BLaER1 (cell line): ENCODE results near the gene PALLD.
A peak's percentile ranks its signal among the peaks of the same experiment; 100 is the strongest.

Source experiments
- H3K27ac ChIP-seq: shearing (Covaris generic); formaldehyde crosslinking; 2 replicates; pipeline ENCODE4 v1.8.1; 2022
- H3K27me3 ChIP-seq: shearing (Covaris generic); formaldehyde crosslinking; 2 replicates; pipeline ENCODE4 v1.8.1; 2022
- H3K36me3 ChIP-seq: shearing (Covaris generic); formaldehyde crosslinking; 2 replicates; pipeline ENCODE4 v1.8.1; 2022
- H3K4me1 ChIP-seq: shearing (Covaris generic); formaldehyde crosslinking; 2 replicates; pipeline ENCODE4 v1.8.1; 2022
- H3K4me2 ChIP-seq: shearing (Covaris generic); formaldehyde crosslinking; 2 replicates; pipeline ENCODE4 v1.8.1; 2022
- H3K4me3 ChIP-seq: shearing (Covaris generic); formaldehyde crosslinking; 2 replicates; pipeline ENCODE4 v1.8.1; 2022
- H3K9ac ChIP-seq: shearing (Covaris generic); formaldehyde crosslinking; 2 replicates; pipeline ENCODE4 v1.8.1; 2022
- H3K9me3 ChIP-seq: shearing (Covaris generic); formaldehyde crosslinking; 2 replicates; pipeline ENCODE4 v1.8.1; 2022
- H4K20me1 ChIP-seq: shearing (Covaris generic); formaldehyde crosslinking; 2 replicates; pipeline ENCODE4 v1.8.1; 2022
- Cebpa-rat ChIP-seq: shearing (Covaris generic); IDR thresholded peaks from 2 replicates; pipeline ENCODE4 v1.8.1; 2022

Gene PALLD

GRCh38 chr4:168705121-168705520, 208.3 kb downstream of the PALLD start:
- Histone ChIP-seq H4K20me1 (no peaks in the 10 kb centered on the region), H3K9me3 (no peaks in the 10 kb centered on the region), H3K4me2 (no peak overlapping the region), H3K4me1 (no peaks in the 10 kb centered on the region), H3K27ac (no peak overlapping the region), H3K4me3 (no peak overlapping the region), H3K36me3 (no peaks in the 10 kb centered on the region), H3K27me3 (no peaks in the 10 kb centered on the region), H3K9ac (no peak overlapping the region)
- no peak for TF ChIP-seq Cebpa-rat

DNA sequence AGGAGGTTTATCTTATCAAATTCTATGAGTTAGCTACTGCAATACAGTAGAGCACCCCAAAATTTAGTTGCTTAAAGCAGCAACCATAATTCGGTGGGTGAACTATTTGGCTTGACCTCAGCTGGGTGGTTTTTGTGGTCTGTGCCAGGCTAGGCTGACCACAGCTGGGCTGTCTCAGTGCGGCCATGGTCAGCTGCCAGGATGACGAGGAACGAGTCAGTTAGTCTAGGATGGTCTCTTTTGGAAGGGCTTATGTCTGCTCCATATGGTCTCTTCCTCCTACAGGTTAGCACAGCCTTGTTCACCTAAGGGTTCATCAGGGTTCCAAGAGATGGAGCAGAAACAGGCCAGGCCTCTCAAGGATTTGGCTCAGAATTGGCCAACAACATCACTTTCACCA, 210.4 kb downstream of the PALLD start:
- Histone ChIP-seq H3K9ac (no peak overlapping the region), H3K4me3 (no peak overlapping the region), H3K4me2 (no peak overlapping the region), H4K20me1 (no peaks in the 10 kb centered on the region), H3K9me3 (no peaks in the 10 kb centered on the region), H3K27me3 (no peaks in the 10 kb centered on the region), H3K27ac (no peak overlapping the region), H3K4me1 (peaks cover 15% of the 10 kb centered on the region), H3K36me3 (no peaks in the 10 kb centered on the region)
- TF ChIP-seq Cebpa-rat: no peak

- H3K4me1 ChIP-seq: peaks cover 20% of the 10 kb centered on the region
- no peaks in the 10 kb centered on the region for H3K27me3 ChIP-seq
- H3K9ac ChIP-seq: no peak overlapping the region
- H3K36me3 ChIP-seq: no peaks in the 10 kb centered on the region
- TF ChIP-seq Cebpa-rat: no peak
- no peak overlapping the region for H3K4me2 ChIP-seq
- no peaks in the 10 kb centered on the region for H3K9me3 ChIP-seq
- H3K4me3 ChIP-seq: no peak overlapping the region
- H4K20me1 ChIP-seq: no peaks in the 10 kb centered on the region
- no peak overlapping the region for H3K27ac ChIP-seq
Measured at GRCh38 chr4:168708108-168708507, 211.3 kb downstream of the PALLD start.

GRCh38 chr4:168710353-168710946, 213.6 kb downstream of the PALLD start:
- TF ChIP-seq Cebpa-rat: no peak
- H3K27me3 ChIP-seq: no peaks in the 10 kb centered on the region
- 0 out of 2 replicates have a peak overlapping the region, but pooled peaks have one; percentile 67 for H3K4me2 ChIP-seq
- H3K4me3 ChIP-seq: no peak overlapping the region
- H3K9ac ChIP-seq: no peak overlapping the region
- H3K9me3 ChIP-seq: no peaks in the 10 kb centered on the region
- no peaks in the 10 kb centered on the region for H4K20me1 ChIP-seq
- no peak overlapping the region for H3K27ac ChIP-seq
- peaks cover 20% of the 10 kb centered on the region for H3K4me1 ChIP-seq
- H3K36me3 ChIP-seq: no peaks in the 10 kb centered on the region

DNA sequence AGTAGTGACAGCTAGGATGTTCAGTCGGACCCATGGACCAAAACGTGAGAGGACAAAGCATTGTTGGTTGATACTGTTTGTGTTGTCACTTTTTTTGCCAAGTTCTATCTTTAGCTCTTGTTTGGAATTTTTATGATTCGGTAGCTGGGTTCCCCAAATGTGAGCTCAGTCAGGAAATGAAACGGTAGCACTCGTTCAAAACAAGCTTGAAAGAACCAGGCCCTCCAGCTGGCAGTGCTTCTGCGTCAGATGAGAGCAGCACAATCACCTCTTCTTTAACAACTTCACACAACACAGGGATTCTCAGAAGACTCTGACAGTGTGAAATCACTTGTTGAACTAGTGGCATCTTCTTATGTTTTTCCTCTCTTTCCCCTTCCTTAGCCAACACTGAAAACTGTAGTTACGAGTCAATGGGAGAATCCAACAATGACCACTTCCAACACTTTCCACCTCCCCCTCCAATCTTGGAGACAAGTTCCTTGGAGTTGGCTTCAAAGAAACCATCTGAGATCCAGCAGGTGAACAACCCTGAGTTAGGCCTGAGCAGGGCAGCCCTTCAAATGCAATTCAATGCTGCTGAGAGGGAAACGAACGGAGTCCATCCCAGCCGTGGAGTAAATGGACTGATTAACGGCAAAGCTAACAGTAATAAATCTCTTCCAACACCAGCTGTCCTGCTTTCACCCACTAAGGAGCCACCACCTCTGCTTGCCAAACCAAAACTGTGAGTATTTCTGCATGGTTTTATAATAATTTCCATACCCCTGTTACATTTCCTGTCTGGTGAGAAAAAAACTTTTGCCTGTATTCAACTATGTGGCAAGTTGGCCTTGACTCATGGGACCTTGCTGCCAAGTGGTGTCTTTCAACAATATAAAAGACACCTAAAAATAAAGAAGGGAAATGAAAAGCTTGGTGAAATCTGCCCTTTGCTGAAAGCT, 214.6 kb downstream of the PALLD start:
- Histone ChIP-seq H3K27ac (no peak overlapping the region; the same call in 1 of the 2 replicates), H4K20me1 (no peaks in the 10 kb centered on the region), H3K4me3 (no peak overlapping the region), H3K4me2 (peak overlapping the region; percentile 67), H3K4me1 (peaks cover 20% of the 10 kb centered on the region), H3K27me3 (no peaks in the 10 kb centered on the region), H3K36me3 (no peaks in the 10 kb centered on the region), H3K9me3 (no peaks in the 10 kb centered on the region), H3K9ac (no peak overlapping the region)
- no peak for TF ChIP-seq Cebpa-rat

DNA sequence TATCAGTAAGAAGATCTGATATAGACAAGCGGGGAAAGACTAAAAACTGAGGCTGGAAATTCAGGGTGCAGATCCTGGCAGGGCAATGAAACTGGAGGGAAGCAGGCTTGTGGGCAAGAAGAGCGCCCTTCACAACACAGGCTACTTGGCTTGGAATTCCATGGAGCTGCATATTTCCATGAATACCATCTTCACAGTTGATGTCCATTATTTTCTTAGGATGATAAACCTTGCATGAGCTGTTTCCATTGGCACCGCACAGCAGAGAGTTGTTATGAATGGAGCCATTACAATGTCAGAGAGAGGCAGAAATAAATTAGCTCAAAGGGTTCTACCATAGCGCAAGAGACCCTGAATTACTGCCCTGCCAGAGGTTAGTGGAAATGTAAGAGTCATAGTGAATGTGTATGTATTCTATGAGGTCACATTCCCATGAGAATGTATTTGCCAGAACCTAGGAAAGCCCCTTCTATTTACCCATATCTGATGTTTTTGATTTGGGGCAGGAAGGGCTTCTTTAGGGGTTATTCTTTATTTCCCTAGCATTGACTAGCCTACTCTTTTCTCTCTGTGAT, 215.6 kb downstream of the PALLD start:
- H4K20me1 ChIP-seq: no peaks in the 10 kb centered on the region
- no peaks in the 10 kb centered on the region for H3K27me3 ChIP-seq
- H3K4me1 ChIP-seq: peaks cover 20% of the 10 kb centered on the region
- H3K4me3 ChIP-seq: no peak overlapping the region
- H3K27ac ChIP-seq: no peak overlapping the region
- peak overlapping the region; percentile 25; the same call in 1 of the 2 replicates for H3K9ac ChIP-seq
- no peaks in the 10 kb centered on the region for H3K9me3 ChIP-seq
- TF ChIP-seq Cebpa-rat: no peak
- H3K4me2 ChIP-seq: peak overlapping the region; percentile 67
- H3K36me3 ChIP-seq: no peaks in the 10 kb centered on the region

GRCh38 chr4:168713253-168713652, 216.4 kb downstream of the PALLD start:
- no peaks in the 10 kb centered on the region for H3K36me3 ChIP-seq
- H3K27me3 ChIP-seq: no peaks in the 10 kb centered on the region
- no peak overlapping the region for H3K27ac ChIP-seq
- H3K4me2 ChIP-seq: no peak overlapping the region
- peaks cover 20% of the 10 kb centered on the region for H3K4me1 ChIP-seq
- no peak overlapping the region for H3K9ac ChIP-seq
- no peak for TF ChIP-seq Cebpa-rat
- no peaks in the 10 kb centered on the region for H4K20me1 ChIP-seq
- H3K4me3 ChIP-seq: no peak overlapping the region
- H3K9me3 ChIP-seq: no peaks in the 10 kb centered on the region

DNA sequence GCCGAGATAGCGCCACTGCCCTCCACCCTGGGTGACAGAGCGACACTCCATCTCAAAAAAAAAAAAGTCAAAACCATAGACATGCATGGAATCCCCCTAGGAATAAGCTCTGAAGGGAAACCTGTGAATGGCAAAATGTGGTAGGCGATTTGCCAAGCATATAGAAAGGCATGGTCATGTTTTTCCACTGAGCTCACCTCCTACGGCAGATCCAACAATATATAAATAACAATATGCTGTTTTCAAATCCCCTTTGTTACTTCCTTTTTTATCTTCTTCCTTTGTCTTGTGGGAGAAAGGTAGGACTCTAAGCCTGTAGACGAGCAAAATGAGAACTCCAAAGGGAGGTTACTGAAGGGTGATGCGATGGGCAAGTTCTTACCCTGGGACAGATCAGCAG, 219.0 kb downstream of the PALLD start:
- H3K36me3 ChIP-seq: no peaks in the 10 kb centered on the region
- no peak overlapping the region for H3K27ac ChIP-seq
- no peak overlapping the region for H3K4me3 ChIP-seq
- peaks cover 18% of the 10 kb centered on the region for H3K4me1 ChIP-seq
- no peak overlapping the region for H3K4me2 ChIP-seq
- H3K9me3 ChIP-seq: no peaks in the 10 kb centered on the region
- H3K27me3 ChIP-seq: no peaks in the 10 kb centered on the region
- no peak overlapping the region for H3K9ac ChIP-seq
- no peaks in the 10 kb centered on the region for H4K20me1 ChIP-seq
- no peak for TF ChIP-seq Cebpa-rat

- H3K9me3 ChIP-seq: no peaks in the 10 kb centered on the region
- H3K4me3 ChIP-seq: no peak overlapping the region
- no peaks in the 10 kb centered on the region for H3K36me3 ChIP-seq
- no peak overlapping the region for H3K27ac ChIP-seq
- H3K4me2 ChIP-seq: no peak overlapping the region
- no peaks in the 10 kb centered on the region for H4K20me1 ChIP-seq
- no peak overlapping the region for H3K9ac ChIP-seq
- H3K27me3 ChIP-seq: no peaks in the 10 kb centered on the region
- TF ChIP-seq Cebpa-rat: no peak
- peaks cover 12% of the 10 kb centered on the region for H3K4me1 ChIP-seq
Measured at GRCh38 chr4:168716406-168717129, 219.7 kb downstream of the PALLD start.

DNA sequence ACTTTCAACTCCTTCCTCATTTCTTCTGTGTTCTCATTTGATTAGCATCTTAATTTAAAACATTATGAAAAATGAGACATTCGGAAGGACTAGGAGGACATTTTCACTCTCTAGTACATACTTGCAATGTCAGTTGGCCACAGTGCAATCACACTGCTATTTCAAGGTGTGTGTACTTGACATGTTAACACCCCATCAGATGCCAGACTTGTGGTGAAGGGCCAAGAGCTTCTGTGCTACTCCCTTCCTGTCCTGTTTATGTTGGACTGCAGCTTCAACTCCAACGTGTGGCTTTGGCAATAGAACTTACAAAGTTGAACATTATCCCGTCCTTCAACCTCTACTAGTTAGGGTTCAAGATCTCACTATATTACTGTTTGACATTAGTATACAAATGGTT, 221.0 kb downstream of the PALLD start:
- H3K9ac ChIP-seq: no peak overlapping the region
- H3K27me3 ChIP-seq: no peaks in the 10 kb centered on the region
- H4K20me1 ChIP-seq: no peaks in the 10 kb centered on the region
- no peaks in the 10 kb centered on the region for H3K4me1 ChIP-seq
- no peak overlapping the region for H3K4me3 ChIP-seq
- TF ChIP-seq Cebpa-rat: no peak
- H3K27ac ChIP-seq: no peak overlapping the region
- H3K36me3 ChIP-seq: no peaks in the 10 kb centered on the region
- H3K9me3 ChIP-seq: no peaks in the 10 kb centered on the region
- H3K4me2 ChIP-seq: no peak overlapping the region
